ENCODE data around the gene DAGLA.

DNA sequence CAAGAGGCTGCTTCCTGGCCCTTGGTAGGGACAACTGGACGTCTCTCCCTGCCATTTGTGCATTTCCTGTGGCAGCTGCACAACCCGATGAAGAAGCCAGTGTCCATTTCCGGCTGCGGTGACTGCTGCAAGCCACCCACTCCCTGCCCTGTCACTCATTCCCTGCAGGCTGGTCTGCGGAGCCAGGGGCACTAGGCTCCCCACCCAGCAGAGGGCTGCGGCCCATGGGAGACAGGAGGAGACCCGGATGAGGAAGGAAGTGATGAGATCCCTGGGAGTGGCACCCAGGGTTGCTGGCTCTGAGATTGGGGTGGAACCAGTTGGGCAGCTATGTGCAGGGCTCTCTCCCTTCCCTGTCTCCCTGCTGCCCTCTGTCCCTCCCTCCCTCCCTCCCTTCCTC lies 62.2 kb downstream of the DAGLA start:
- no peak for TF ChIP-seq POLR2A (IDR thresholded peaks at IDR 0.05)
- TF ChIP-seq, protein P1, sequence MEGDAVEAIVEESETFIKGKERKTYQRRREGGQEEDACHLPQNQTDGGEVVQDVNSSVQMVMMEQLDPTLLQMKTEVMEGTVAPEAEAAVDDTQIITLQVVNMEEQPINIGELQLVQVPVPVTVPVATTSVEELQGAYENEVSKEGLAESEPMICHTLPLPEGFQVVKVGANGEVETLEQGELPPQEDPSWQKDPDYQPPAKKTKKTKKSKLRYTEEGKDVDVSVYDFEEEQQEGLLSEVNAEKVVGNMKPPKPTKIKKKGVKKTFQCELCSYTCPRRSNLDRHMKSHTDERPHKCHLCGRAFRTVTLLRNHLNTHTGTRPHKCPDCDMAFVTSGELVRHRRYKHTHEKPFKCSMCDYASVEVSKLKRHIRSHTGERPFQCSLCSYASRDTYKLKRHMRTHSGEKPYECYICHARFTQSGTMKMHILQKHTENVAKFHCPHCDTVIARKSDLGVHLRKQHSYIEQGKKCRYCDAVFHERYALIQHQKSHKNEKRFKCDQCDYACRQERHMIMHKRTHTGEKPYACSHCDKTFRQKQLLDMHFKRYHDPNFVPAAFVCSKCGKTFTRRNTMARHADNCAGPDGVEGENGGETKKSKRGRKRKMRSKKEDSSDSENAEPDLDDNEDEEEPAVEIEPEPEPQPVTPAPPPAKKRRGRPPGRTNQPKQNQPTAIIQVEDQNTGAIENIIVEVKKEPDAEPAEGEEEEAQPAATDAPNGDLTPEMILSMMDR (IDR thresholded peaks at IDR 0.05) = no peak
